ENCODE data around the gene FAM20B. TPM values are rescaled to one million over a fixed set of nuclear protein-coding genes. Genes with fewer than 3 reads are reported as not detected.

Gene FAM20B
- total and polyA plus RNA-seq, 2 of the 8 experiments (the other 6 are each of a cell fraction or from before 2014, with no cell fraction given): 8.3 to 36.6 TPM

DNA sequence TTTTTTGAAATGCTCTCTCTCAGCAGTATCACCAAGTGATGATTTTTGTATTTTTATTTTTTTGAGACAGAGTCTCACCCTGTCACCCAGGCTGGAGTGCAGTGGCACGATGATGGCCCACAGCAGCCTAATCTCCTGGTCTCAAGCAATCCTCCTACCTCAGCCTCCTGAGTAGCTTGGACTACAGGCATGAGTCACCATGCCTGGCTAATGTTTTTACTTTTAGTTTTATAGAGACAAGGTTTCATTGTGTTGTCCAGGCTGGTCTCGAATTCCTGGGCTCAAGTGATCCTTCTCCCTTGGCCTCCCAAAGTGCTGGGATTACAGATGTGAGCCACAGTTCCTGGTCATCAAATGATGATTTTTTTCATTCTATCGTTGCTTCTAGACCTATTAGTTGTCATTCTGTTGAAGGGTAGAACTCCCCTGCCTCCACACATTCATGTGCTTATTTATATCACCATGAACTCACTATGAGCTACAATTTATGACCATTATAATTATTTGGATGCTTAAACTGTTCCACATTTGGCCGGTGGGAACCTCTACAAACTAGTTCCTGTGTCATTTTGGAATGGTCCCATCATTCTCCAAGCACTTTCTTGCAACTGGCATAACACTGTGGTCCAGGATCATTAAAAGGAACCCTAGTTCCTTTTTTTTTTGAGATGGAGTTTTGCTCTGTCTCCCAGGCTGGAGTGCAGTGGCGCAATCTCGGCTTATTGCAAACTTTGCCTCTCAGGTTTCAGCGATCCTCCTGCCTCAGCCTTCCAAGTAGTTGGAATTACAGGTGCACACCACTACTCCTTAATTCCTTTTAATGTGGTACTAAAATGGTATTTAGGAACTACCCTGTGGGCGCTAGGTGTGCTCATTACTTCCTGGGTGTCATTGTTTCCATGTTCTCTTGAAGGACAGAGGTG is 35.9 kb downstream of the FAM20B start:
- H2BK15ac ChIP-seq (ENCODE audit: low read length): no peak overlapping the region
- H3K23me2 ChIP-seq (ENCODE audit: low read depth, low read length): no peaks in the 10 kb centered on the region
- no peak overlapping the region for H3K23ac ChIP-seq (ENCODE audit: insufficient read length)
- no peak overlapping the region for H3K56ac ChIP-seq (replicated peaks; ENCODE audit: insufficient read length, low read depth, low read length)
- H2BK12ac ChIP-seq (ENCODE audit: low read depth, low read length): no peak overlapping the region
- no peak overlapping the region for H3K4me2 ChIP-seq (ENCODE audit: insufficient read depth in 1 of 2, low read depth in 2 of 2, low read length in 2 of 2)
- no peaks in the 10 kb centered on the region for H3K9me3 ChIP-seq (ENCODE audit: insufficient read depth in 2 of 2, low read depth in 1 of 2, low read length in 1 of 2)
- no peak overlapping the region for H3K4ac ChIP-seq (replicated peaks; ENCODE audit: insufficient read length, low read depth, low read length)
- no peak overlapping the region for H2BK20ac ChIP-seq (ENCODE audit: low read length)
- H3K79me2 ChIP-seq (ENCODE audit: control insufficient read depth in 1 of 2, insufficient read depth in 2 of 2, low read length in 2 of 2): no peaks in the 10 kb centered on the region
- H4K8ac ChIP-seq (ENCODE audit: extremely low read depth, insufficient read depth, low read length): no peak overlapping the region
- no peaks in the 10 kb centered on the region for H4K20me1 ChIP-seq (replicated peaks in 1 of 2; ENCODE audit: control insufficient read depth in 1 of 2, insufficient read depth in 2 of 2, low read length in 2 of 2)
- no peak overlapping the region for H3K4me3 ChIP-seq (ENCODE audit: extremely low read depth in 1 of 4, insufficient read depth in 2 of 4, low read depth in 3 of 4, low read length in 4 of 4)
- no peaks in the 10 kb centered on the region for H3K27me3 ChIP-seq (replicated peaks in 1 of 4; ENCODE audit: control insufficient read depth in 3 of 4, extremely low read depth in 1 of 4, insufficient read depth in 3 of 4, low read length in 3 of 4)
- no peak for FAIRE-seq
- no peak overlapping the region for H3K14ac ChIP-seq (ENCODE audit: insufficient read length)
- H3K9ac ChIP-seq (replicated peaks in 1 of 4; ENCODE audit: extremely low read depth in 1 of 4, low read depth in 3 of 4, low read length in 3 of 4): no peak overlapping the region
- no peak overlapping the region for H2BK5ac ChIP-seq (ENCODE audit: low read depth, low read length)
- no peak overlapping the region for H2AK5ac ChIP-seq (ENCODE audit: low read depth, low read length)
- ChIA-PET POLR2A (ENCODE audit: partially characterized antibody) (no interaction called here), CTCF (ENCODE audit: partially characterized antibody) (interaction anchor here (0.6 to 0.7 kb wide), 3 partner anchors 12 to 844 kb away, joined by 3 to 5 read pairs (median 4); no protein-coding TSS in a partner anchor)
- no peak overlapping the region for H2AFZ ChIP-seq (ENCODE audit: low read length)
- 94% methylated on average over 8 of the region's 8 CpGs; no CpG with 5 or more reads in 1 of the 2 experiments for WGBS, 2 experiments (ENCODE audit: extremely low coverage in 1 of 2, insufficient coverage in 1 of 2, insufficient read length in 1 of 2, insufficient replicate concordance in 2 of 2, low coverage in 1 of 2, low lambda C conversion rate in 2 of 2, missing lambda C conversion rate in 1 of 2)
- no peak overlapping the region for H3K18ac ChIP-seq (ENCODE audit: extremely low read depth, low read length)
- H3K4me1 ChIP-seq (replicated peaks in 1 of 4; ENCODE audit: control insufficient read depth in 3 of 4, insufficient read depth in 4 of 4, low read length in 3 of 4): peaks cover 0 to 9% (median 5%) of the 10 kb centered on the region in 4 experiments; a peak in 5 of 7 replicates
- no peak overlapping the region for H4K91ac ChIP-seq (replicated peaks; ENCODE audit: insufficient read length, low read length)
- H3K36me3 ChIP-seq (ENCODE audit: control insufficient read depth in 2 of 4, insufficient read depth in 4 of 4, low read length in 3 of 4): peaks cover 0 to 10% (median 5%) of the 10 kb centered on the region in 4 experiments; a peak in 6 of 8 replicates
- H3K79me1 ChIP-seq (ENCODE audit: low read depth, low read length): no peaks in the 10 kb centered on the region
- H2BK120ac ChIP-seq (replicated peaks; ENCODE audit: low read depth, low read length): no peak overlapping the region
- H4K5ac ChIP-seq (ENCODE audit: insufficient read length, low read depth, low read length): no peak overlapping the region
- no peak for DNase-seq (ENCODE audit: low read depth in 1 of 2, low spot score in 2 of 2)
- H3K27ac ChIP-seq (ENCODE audit: low read depth, low read length): no peak overlapping the region
- TF ChIP-seq YY1 (IDR thresholded peaks at IDR 0.05; ENCODE audit: low read depth, low read length): no peak
- no peak for TF ChIP-seq MAFK (IDR thresholded peaks at IDR 0.05; ENCODE audit: low read depth, low read length)
- TF ChIP-seq SIX5 (IDR thresholded peaks at IDR 0.05; ENCODE audit: low read depth, low read length): no peak
- no peak for TF ChIP-seq GABPA (IDR thresholded peaks at IDR 0.05; ENCODE audit: borderline replicate concordance, insufficient read depth, low read length)
- no peak for TF ChIP-seq POLR2A (IDR thresholded peaks at IDR 0.05; ENCODE audit: control extremely low read depth in 1 of 2, low read depth in 2 of 2, low read length in 2 of 2)
- TF ChIP-seq, protein P1, sequence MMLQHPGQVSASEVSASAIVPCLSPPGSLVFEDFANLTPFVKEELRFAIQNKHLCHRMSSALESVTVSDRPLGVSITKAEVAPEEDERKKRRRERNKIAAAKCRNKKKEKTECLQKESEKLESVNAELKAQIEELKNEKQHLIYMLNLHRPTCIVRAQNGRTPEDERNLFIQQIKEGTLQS (IDR thresholded peaks at IDR 0.05; ENCODE audit: insufficient read depth, low read depth, low read length): no peak
- no peak for TF ChIP-seq EGR1 (IDR thresholded peaks at IDR 0.05; ENCODE audit: borderline replicate concordance, low read depth, low read length)
- no peak for TF ChIP-seq PHF8 (conservative IDR thresholded peaks at IDR 0.05; ENCODE audit: low read depth, low read length)
- no peak for TF ChIP-seq TEAD4 (IDR thresholded peaks at IDR 0.05; ENCODE audit: low read depth, low read length)
- TF ChIP-seq BRCA1 (IDR thresholded peaks at IDR 0.05; ENCODE audit: low read depth, low read length): no peak
- TF ChIP-seq NRF1 (IDR thresholded peaks at IDR 0.05; ENCODE audit: low read depth, low read length): no peak
- TF ChIP-seq NANOG (IDR thresholded peaks at IDR 0.05; ENCODE audit: insufficient read depth, low read depth, low read length, poor library complexity, severe bottlenecking): no peak
